HG03457 (cell line): ENCODE data around the gene PPP2R5B.

Experiments
- ATAC-seq: cut with Tn5 transposase; IDR thresholded peaks from one replicate; pipeline ENCODE4 v1.9.1; 2021; ENCODE audit warnings: moderate number of reproducible peaks; ENCODE audit not compliant: unreplicated experiment

Gene PPP2R5B

DNA sequence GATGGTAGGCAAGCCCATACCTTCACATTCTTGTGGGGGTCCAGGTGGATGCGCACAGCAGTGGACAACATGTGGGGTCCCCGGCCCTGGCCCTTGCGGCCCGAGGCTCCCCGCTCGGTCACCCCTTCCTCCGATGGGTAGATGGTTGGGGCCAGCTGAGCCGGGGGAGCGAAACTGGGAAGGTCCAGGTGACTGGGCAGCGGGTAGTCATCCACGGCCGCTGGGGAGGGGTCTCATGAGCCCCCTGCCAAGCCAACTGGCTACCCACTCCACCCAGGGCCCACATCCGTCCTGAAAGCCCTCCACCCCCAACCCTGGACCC is 18.2 kb upstream of the PPP2R5B start:
- ATAC-seq = no peak

GRCh38 chr11:64908766-64909165 is 15.7 kb upstream of the PPP2R5B start:
- ATAC-seq = no peak

DNA sequence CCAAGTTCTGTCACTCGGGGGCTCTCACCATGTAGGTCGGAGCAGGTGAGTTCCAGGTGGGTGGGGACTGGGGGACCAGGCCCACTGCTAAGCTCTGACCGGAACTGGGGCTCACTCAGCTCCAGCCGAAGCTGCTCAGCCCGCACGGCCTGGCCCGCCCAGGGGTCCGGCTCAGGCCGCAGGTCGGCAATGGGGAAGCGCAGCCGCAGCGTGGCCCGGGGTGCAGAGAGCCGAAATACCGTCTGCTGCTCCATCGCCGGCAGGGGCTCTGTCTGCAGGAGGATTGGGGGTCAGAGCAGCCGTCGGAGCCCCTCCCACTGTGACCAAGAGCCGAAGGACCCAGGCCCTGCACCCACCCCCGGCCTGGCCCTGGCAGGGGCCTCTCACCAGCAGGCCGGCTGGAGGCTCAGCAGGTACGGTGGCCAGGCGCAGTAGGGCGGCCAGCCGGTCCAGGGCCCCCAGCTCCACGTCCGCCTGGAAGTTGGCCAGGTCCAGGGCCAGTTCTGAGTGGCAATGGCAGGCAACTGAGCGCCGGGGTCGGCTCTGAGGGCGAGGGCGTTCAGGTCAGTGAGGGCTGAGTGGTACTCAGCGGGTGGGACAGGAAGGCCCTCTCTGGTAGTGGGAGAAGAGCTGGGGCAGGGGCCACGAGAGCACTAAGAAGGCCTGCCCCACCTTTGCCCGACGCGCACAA is 14.7 kb upstream of the PPP2R5B start:
- ATAC-seq = no peak

DNA sequence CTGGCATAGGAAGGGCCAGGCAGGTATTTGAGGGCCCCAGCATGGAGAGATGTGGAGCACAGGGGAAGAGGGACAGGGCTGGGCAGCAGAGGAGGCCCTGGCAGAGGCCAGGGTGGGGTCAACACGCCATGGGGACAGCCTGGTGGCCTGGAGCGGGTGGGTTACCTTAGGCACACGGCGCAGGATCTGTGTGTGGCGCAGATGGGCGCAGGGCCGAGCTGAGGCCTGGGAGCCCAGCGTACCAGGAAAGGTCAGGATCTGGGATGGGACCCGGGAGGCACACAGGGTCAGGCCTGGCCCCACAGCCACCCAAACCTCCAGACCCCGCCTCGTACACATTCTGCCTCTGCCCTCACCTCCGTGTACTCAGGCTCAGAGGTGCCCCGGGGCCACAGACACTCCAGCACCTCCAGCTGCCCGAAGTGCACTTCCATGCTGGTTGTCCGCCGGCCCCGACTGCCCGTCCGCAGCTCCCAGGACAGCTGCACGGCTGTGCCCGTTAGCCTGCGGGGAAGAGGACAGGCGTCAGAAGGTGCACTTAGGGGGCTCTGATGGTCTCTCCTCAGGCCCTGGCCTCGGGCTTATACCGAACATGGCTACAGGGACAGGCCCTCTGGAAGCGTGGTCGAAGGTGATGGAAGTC is 13.9 kb upstream of the PPP2R5B start:
- ATAC-seq = no peak

GRCh38 chr11:64911142-64911541 is 13.3 kb upstream of the PPP2R5B start:
- no peak for ATAC-seq

GRCh38 chr11:64911689-64912088 is 12.8 kb upstream of the PPP2R5B start:
- no peak for ATAC-seq

- no peak for ATAC-seq
Measured at GRCh38 chr11:64913171-64913727, 11.2 kb upstream of the PPP2R5B start.

GRCh38 chr11:64914123-64914522 is 10.4 kb upstream of the PPP2R5B start:
- ATAC-seq = no peak

DNA sequence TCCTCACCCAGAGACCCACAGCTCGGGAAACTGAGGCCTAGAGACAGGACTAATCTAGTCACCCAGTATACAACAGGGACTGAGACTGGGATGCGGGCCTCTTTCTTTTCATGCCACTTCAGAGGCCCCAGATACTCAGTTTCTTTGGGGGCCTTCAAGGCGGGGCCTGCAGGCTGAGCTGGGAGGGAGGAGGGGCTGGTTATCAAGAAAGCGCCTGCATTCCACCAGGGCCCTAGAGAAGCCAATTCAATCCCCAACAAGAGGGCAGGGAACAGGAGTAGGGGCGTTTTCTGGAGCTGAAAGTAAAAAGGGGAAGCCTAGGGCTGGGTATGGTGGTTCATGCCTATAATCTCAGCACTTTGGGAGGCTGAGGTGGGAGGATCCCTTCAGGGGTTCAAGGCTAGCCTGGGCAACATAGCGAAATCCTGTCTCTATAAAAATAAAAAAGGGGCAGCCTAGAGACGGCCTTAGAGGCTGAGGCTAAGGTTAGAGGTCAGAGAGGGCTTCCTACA is 9.1 kb upstream of the PPP2R5B start:
- no peak for ATAC-seq

DNA sequence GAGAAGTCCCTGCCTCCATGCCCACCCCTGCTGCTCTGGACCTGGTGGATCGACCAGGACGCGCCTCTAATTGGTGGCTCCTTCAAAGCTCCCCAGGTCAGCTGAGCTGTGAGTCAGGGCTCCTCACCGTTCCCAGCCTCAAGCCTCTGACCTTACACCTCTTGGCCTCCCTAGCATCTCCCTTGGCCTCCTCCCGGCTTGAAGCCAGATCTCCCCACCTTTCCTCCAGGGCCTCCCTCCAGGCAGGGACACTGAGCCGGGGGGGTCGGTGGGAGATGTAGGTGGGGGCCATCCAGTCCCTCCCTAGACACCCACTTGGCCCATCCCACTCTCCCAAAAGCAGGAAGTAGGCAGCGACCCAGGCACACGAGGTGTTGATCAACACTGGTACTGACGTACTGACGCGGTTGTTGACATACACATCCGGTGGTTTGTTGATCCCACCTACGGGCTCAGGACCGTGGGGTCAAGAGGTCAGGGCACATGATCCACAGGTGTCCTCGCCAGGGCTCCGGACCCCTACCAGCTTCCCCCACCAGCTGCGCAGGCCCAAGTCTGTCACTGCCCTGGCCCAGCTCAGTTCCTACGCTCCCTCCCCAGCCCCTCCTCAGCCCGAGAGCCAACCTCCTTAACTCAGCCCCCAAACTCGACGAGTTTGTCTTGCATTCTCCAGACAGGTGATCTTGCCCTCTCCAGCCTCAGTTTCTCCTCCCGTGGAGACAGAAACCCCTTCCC is 8.3 kb upstream of the PPP2R5B start:
- no peak for ATAC-seq

DNA sequence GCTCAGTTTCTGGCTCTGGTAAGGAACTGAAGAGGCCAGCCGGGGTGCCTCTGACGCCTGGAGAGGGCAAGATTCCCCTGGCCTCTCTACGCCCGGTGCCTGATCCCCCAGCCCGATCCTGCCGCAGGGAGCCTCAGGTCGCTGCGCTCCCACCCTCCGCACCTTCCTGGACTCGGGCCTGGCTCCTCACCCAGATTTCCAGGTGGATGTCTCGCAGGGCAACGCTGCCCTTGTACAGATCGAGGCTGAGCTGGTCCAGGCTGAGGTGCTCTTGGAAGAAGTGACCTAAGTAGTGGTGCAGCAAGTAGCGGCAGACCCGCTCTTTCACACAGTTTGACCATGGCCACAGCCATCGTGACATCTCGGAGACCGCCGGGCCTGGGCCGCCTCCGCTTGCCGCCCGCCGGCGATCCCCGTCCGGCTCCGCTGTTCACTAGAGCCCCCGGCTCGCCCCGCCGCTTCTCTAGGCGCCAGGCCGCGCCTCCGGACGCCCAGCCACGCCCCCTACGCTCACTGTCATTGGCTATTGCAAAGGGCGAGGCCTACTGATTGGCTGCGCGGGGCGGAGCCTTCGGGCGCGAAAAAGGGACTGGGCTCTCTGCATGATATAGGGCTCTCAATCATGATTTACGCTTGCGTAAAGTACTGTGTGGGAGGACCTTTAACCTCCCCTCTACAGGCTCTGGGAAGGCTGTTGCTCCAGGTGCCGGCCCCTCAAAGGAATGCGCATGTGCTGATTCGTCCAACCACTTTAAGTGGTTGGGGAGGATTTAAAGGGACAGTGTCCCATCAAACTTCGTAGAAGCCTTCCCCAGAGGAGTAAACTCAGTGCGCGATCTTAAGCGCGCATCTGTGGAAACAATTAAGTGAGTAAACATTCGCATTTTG is 7.5 kb upstream of the PPP2R5B start, which contains the start of gene ATG2A:
Gene ATG2A (minus strand): TSS at position 435 of the 888 bp plus-strand sequence. CDS start 74 bp downstream, at position 361.
- peak; percentile 86 for ATAC-seq

- ATAC-seq = no peak
Measured at GRCh38 chr11:64917663-64917995, 6.9 kb upstream of the PPP2R5B start.

DNA sequence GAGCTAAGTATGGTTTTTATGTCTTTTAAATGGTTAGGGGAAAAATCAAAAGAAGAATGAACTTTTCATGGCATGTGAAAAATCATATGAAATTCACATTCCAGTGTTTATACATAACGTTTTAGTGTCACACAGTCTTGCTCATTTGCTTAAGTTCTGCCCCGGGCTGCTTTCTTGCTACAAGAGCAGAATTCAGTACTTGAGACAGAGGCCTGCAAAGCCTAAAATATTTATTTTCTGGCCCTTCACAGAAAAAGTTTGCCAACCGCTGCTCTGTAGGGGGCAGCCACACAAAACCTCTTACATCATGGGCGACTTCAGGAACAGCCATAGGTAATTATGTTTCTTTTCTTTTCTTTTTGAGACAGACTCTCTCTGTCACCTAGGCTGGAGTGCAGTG is 6.5 kb upstream of the PPP2R5B start:
- ATAC-seq = no peak

- ATAC-seq = no peak
Measured at GRCh38 chr11:64919627-64920026, 4.9 kb upstream of the PPP2R5B start.

- no peak for ATAC-seq
Measured at GRCh38 chr11:64920124-64920523, 4.4 kb upstream of the PPP2R5B start.

DNA sequence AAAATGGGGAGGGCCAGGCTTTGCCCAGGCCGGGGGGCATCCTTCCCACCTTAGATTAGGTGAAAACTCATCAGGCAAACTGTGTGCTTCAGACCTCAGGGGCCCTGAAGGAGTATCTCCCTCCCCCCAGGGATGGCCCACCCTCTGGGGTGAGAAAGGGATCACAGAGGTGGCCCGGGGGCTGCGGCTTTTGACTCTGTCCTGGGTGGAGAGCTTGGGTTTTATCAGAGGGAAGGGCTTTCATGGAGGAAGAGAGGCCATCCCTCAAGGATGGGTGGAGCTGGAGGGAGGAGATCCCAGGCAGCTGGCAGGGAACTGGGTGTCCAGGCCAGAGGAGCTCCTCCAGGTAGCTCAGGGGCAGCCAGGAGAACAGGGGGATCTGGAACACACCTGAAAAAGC is 3.1 kb upstream of the PPP2R5B start:
- no peak for ATAC-seq

DNA sequence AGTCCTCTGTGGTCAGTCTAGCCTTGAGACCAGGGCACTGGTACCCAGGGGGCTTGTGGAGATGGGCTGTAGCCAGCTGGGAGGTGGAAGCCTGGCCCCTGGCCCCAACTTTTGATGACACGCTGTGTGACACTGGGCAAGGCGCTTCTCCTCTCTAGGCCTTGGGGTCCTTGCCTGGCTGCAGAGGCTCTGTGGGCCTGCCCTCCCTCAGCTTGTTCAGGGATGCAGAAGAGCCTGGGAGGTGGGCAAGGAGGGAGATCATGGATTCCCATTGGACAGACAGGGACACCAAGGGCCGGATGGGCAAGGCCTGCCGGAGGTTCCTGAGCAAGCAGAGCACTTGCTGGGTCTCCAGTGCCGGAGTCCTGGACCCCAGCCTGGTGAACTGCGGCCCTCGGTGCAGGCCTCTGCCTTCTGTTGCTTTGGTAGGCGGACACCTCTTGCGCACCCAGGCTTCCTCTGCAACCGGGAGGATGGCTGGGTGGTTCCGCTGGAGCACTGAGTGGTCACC is 1.3 kb upstream of the PPP2R5B start:
- no peak for ATAC-seq

- ATAC-seq = no peak
Measured at GRCh38 chr11:64924910-64925284, 408 bp downstream of the PPP2R5B start.

DNA sequence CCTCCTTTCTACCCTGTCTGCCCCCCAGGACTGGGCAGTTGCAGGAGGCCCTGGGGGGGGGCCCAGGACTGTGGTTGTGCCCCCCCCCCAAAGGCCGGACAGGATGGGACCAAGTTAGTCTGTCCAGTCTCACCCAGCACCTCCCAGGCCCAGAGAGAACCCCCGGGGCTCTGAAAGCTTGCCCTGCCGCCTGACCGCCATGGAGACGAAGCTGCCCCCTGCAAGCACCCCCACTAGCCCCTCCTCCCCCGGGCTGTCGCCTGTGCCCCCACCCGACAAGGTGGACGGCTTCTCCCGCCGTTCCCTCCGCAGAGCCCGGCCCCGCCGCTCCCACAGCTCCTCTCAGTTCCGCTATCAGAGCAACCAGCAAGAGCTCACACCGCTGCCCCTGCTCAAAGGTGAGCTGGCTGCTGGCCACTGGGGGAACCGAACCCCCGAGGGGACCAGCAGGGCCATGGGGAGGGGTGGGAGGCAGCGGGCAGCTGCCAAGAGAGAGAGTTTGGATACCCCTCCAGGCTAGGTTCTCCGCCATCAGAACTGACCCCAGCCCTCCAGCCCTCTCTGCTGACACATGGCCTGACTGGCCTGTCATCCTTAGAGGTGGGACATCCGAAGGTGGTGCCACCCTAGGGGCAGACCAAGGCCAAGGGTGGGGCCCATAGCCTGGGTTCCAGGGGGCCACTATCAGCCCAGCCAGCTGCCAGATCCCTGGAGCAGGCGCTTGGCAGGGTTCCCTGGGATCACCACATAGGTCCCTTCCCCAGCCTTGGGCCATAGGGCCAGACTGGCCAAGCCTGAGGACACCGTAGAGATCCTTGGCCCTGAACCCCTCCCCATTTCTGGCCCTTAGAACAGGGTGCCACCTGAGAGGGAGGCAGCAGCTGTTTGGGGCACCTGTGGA is 1.3 kb downstream of the PPP2R5B start:
- ATAC-seq = no peak

DNA sequence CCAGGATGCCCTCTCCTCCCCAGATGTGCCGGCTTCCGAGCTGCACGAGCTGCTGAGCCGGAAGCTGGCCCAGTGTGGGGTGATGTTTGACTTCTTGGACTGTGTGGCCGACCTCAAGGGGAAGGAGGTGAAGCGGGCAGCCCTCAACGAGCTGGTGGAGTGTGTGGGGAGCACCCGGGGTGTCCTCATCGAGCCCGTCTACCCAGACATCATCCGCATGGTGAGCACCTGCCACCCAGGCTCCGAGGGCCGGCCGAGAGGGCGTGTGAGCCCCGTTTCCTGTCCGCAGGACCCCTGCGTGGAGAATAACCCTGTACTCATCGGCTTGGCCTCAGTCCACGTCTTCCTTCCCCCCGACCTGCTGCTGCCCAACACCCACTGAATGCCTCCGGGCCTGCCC is 2.2 kb downstream of the PPP2R5B start:
- no peak for ATAC-seq
